ENCODE measurements around the gene GALC.

DNA sequence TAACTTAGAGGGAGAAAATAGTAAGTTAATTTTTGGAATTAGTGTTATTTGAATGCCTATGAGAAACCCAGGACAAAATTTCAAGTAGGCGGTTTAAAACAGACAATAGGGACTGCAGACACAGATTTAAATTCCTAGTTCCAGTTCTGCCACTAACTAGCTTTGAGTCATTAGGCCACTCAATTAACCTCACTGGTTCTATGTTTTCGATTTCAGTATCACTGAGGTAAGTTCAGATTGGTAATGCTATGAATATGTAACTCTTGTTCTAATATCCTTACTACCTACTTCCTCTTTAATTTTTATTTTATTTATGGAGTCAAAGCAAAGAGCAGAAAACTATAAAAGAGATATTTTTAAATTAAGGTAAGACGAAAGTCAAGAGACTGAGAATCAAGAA lies 52.6 kb downstream of the GALC start:
- TF ChIP-seq POLR2AphosphoS5 (IDR thresholded peaks at IDR 0.05) (no peak), CTCF (IDR thresholded peaks at IDR 0.05) (no peak), POLR2A (IDR thresholded peaks at IDR 0.05) (no peak)

Measured in sigmoid colon (tissue), 4 donors.